B cell (primary cell): ENCODE data around the gene NOTCH4. TPM values are rescaled to one million over a fixed set of nuclear protein-coding genes. Genes with fewer than 3 reads are reported as not detected.
"Not testable (repeated sequence)": the region's sequence is repeated elsewhere in the genome, so short reads cannot be mapped to it uniquely, and the experiment has no call there.

Experiments
- ATAC-seq: fragments of 200-7000 bp; cut with Tn5 transposase; one replicate; pipeline ENCODE4 v1.10.0; 2021; ENCODE audit warnings: low read depth, mild to moderate bottlenecking, moderate number of reproducible peaks, moderate library complexity
- CTCF ChIA-PET: fragments of 350-600 bp; sonication (Branson Sonifier 250); formaldehyde crosslinking; loops from one replicate; lab custom pipeline; 2021; ENCODE audit warnings: antibody characterized with exemption, inconsistent platforms; lab: Charles Lee
- POLR2A ChIA-PET: fragments of 350-600 bp; sonication (Branson Sonifier 250); formaldehyde crosslinking; loops from one replicate; lab custom pipeline; 2021; ENCODE audit warnings: antibody characterized with exemption; lab: Charles Lee
- DNase-seq: peaks from one replicate; pipeline ENCODE4 v3.0.0; 2013
- H2AFZ ChIP-seq: 2 replicates; pipeline ENCODE4 v1.6.1; 2012; ENCODE audit warnings: mild to moderate bottlenecking, low read depth, low read length; ENCODE audit not compliant: insufficient read depth, poor library complexity, severe bottlenecking
- H3K27ac ChIP-seq, 2 donors: 1 replicate in 1 of 2; 2 replicates in 1 of 2; pipeline ENCODE4 v1.5.1; 2012 to 2013; ENCODE audit warnings: low read length in 2 of 2, mild to moderate bottlenecking in 2 of 2, moderate library complexity in 1 of 2
- H3K27me3 ChIP-seq, 4 experiments: fragments of 200-600 bp in 1 of 4; sonication (generic) in 1 of 4; replicated peaks in 1 of 4; 1 replicate in 2 of 4; 2 replicates in 2 of 4; pipeline versions ENCODE4 v1.6.1 to v1.7.0; 2013 to 2016; ENCODE audit warnings: low read length in 3 of 4, mild to moderate bottlenecking in 2 of 4, mixed read lengths in 1 of 4, moderate library complexity in 1 of 4; ENCODE audit not compliant: insufficient read depth in 4 of 4, control insufficient read depth in 3 of 4; ENCODE audit errors: control extremely low read depth in 1 of 4
- H3K36me3 ChIP-seq, 2 experiments: replicated peaks in 1 of 2; 1 replicate in 1 of 2; 2 replicates in 1 of 2; pipeline versions ENCODE4 v1.6.1 to v1.7.1; 2013; ENCODE audit warnings: low read length in 1 of 2; ENCODE audit not compliant: insufficient read depth in 2 of 2, control insufficient read depth in 1 of 2; ENCODE audit errors: control extremely low read depth in 1 of 2, extremely low read depth in 1 of 2
- H3K4me1 ChIP-seq, 2 donors: fragments of 200-600 bp in 1 of 2; sonication (generic) in 1 of 2; 1 replicate in 1 of 2; 2 replicates in 1 of 2; pipeline versions ENCODE4 v1.5.1 to v1.6.1; 2013 to 2017; ENCODE audit warnings: low read length in 2 of 2; ENCODE audit not compliant: control insufficient read depth in 2 of 2, insufficient read depth in 2 of 2
- H3K4me2 ChIP-seq: replicated peaks from 2 replicates; pipeline ENCODE3; 2012; ENCODE audit warnings: mild to moderate bottlenecking, low read depth, low read length; ENCODE audit not compliant: poor library complexity, severe bottlenecking
- H3K4me3 ChIP-seq, 5 experiments: fragments of 200-600 bp in 1 of 5; sonication (generic) in 1 of 5; 1 replicate in 3 of 5; 2 replicates in 2 of 5; pipeline versions ENCODE4 v1.5.1 to v1.7.0; 2011 to 2016; ENCODE audit warnings: low read length in 4 of 5, mild to moderate bottlenecking in 4 of 5, low read depth in 2 of 5, control low read depth in 1 of 5, moderate library complexity in 1 of 5; ENCODE audit not compliant: insufficient read depth in 1 of 5; ENCODE audit errors: control extremely low read depth in 1 of 5, extremely low read depth in 1 of 5
- H3K79me2 ChIP-seq: fragments of 200-600 bp; sonication (generic); one replicate; pipeline ENCODE4 v1.6.0; 2016; ENCODE audit warnings: low read length; ENCODE audit not compliant: control insufficient read depth, insufficient read depth
- H3K9ac ChIP-seq: fragments of 200-600 bp; sonication (generic); 2 replicates; pipeline ENCODE4 v1.6.1; 2017; ENCODE audit warnings: mild to moderate bottlenecking, low read length, moderate library complexity
- H3K9me3 ChIP-seq, 3 donors: one replicate each; pipeline versions ENCODE4 v1.6.1 to v1.7.1; 2013; ENCODE audit warnings: low read length in 2 of 3; ENCODE audit not compliant: control insufficient read depth in 2 of 3, insufficient read depth in 1 of 3; ENCODE audit errors: control extremely low read depth in 1 of 3
- H4K20me1 ChIP-seq: 2 replicates; pipeline ENCODE4 v1.6.0; 2012; ENCODE audit warnings: mild to moderate bottlenecking, low read length; ENCODE audit not compliant: insufficient read depth, control insufficient read depth, poor library complexity, severe bottlenecking
- H3K27ac Mint-ChIP-seq: one replicate; pipeline ENCODE4 v1.8.0; 2021; ENCODE audit warnings: mixed read lengths
- H3K27me3 Mint-ChIP-seq: one replicate; pipeline ENCODE4 v1.8.0; 2021; ENCODE audit warnings: mixed read lengths
- H3K4me1 Mint-ChIP-seq: one replicate; pipeline ENCODE4 v1.8.0; 2021; ENCODE audit warnings: mixed read lengths
- H3K4me3 Mint-ChIP-seq: one replicate; pipeline ENCODE4 v1.8.0; 2021; ENCODE audit warnings: mixed read lengths
- H3K9me3 Mint-ChIP-seq: one replicate; pipeline ENCODE4 v1.8.0; 2022; ENCODE audit warnings: mixed read lengths; ENCODE audit not compliant: insufficient read depth
- EZH2 ChIP-seq: IDR thresholded peaks from 2 replicates; pipeline ENCODE4 v1.6.1; 2012; ENCODE audit warnings: borderline replicate concordance, low read depth, mild to moderate bottlenecking, moderate library complexity, low read length; ENCODE audit not compliant: insufficient read depth, poor library complexity, severe bottlenecking
- WGBS: methylation state at CpG from one replicate; pipeline ENCODE4 v1.1.5; 2013; ENCODE audit warnings: missing lambda C conversion rate; ENCODE audit not compliant: insufficient coverage; 5-methylcytosine and 5-hydroxymethylcytosine counted together
- intact Hi-C: fragments of 100-400 bp; cut with micrococcal nuclease; formaldehyde crosslinking; loops from one replicate; pipeline ENCODE4 v1.10.0; 2022
- polyA plus RNA-seq: library from polyadenylated mRNA; depleted of rRNA; stranded (reverse); fragments of >200 nt; gene quantifications from 2 replicates; pipeline ENCODE4 v1.2.3, GENCODE V29; 2012
- total RNA-seq, 2 donors: library from RNA; stranded (reverse); fragments of 120-200 nt in 1 of 2; gene quantifications; 1 replicate in 1 of 2; 2 replicates in 1 of 2; pipeline versions ENCODE4 v1.2.3 to v1.2.4, GENCODE V29; 2013 to 2022
- TF ChIP-seq, protein P1 (sequence below): fragments of 200-600 bp; IDR thresholded peaks from one replicate; pipeline ENCODE4 v1.8.0; 2022; ENCODE audit warnings: antibody characterized with exemption, mild to moderate bottlenecking

NOTCH4 gene
- total and polyA plus RNA-seq, 2 donors (not counting 1 experiment from before 2014, with no cell fraction given) = 6.3 to 10.3 TPM

DNA sequence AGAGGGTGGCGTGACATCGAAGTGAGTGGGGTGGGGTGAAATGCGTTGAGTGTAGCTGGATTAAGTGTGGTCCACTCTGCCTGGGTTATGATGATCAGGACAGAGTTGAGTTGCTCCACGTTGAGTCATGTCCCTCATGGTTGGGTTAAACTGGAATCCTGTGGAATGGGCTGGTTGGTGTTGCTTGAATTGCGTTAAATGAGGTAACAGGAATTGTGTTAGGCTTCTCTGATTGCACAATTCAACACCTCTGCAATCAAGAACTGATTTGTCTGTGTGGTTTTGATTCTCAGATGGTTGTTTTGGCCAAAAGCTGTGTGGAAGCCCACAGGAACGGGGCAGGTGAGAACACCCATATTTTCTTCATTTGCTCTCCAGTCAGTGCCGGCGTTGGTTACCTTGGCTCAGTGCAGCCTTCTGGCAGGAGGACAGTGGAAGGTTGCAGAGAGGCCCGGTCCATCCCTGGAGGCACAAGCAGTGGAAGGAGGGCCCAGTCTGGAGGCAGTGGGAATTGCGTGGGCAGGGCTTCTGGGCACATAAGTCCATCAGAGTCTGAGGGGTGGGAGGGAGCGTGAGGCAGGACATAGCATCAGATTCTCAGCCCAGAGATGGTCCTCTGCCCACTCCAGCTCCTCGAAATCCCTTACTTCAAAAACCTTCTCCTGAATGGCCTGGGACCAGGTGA is 11.6 kb downstream of the NOTCH4 start:
- Histone ChIP-seq H4K20me1 (no peaks in the 10 kb centered on the region), H3K4me2 (no peak overlapping the region), H3K27me3 (no peaks in the 10 kb centered on the region), H3K4me1 (peaks cover 0 to 6% of the 10 kb centered on the region in 2 donors), H3K9ac (no peak overlapping the region), H2AFZ (no peak overlapping the region), H3K4me3 (no peak overlapping the region), H3K79me2 (no peaks in the 10 kb centered on the region), H3K9me3 (no peaks in the 10 kb centered on the region), H3K36me3 (no peaks in the 10 kb centered on the region), H3K27ac (no peak overlapping the region)
- peaks cover 16% of the 10 kb centered on the region for H3K4me1 Mint-ChIP-seq
- TF ChIP-seq, protein P1, sequence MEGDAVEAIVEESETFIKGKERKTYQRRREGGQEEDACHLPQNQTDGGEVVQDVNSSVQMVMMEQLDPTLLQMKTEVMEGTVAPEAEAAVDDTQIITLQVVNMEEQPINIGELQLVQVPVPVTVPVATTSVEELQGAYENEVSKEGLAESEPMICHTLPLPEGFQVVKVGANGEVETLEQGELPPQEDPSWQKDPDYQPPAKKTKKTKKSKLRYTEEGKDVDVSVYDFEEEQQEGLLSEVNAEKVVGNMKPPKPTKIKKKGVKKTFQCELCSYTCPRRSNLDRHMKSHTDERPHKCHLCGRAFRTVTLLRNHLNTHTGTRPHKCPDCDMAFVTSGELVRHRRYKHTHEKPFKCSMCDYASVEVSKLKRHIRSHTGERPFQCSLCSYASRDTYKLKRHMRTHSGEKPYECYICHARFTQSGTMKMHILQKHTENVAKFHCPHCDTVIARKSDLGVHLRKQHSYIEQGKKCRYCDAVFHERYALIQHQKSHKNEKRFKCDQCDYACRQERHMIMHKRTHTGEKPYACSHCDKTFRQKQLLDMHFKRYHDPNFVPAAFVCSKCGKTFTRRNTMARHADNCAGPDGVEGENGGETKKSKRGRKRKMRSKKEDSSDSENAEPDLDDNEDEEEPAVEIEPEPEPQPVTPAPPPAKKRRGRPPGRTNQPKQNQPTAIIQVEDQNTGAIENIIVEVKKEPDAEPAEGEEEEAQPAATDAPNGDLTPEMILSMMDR = no peak
- TF ChIP-seq EZH2 = no peak
- H3K27me3 Mint-ChIP-seq = no peaks in the 10 kb centered on the region
- H3K27ac Mint-ChIP-seq = no peak overlapping the region
- intact Hi-C loops = no loop called here
- ChIA-PET POLR2A (no interaction called here), CTCF (interaction anchor here (1.0 kb wide), 1 partner anchor 15 kb away, joined by 3 read pairs; no protein-coding TSS in a partner anchor)
- H3K4me3 Mint-ChIP-seq = no peak overlapping the region
- ATAC-seq (no peak), DNase-seq (no peak)
- no peaks in the 10 kb centered on the region for H3K9me3 Mint-ChIP-seq
- WGBS = 95% methylated on average over 8 of the region's 12 CpGs

DNA sequence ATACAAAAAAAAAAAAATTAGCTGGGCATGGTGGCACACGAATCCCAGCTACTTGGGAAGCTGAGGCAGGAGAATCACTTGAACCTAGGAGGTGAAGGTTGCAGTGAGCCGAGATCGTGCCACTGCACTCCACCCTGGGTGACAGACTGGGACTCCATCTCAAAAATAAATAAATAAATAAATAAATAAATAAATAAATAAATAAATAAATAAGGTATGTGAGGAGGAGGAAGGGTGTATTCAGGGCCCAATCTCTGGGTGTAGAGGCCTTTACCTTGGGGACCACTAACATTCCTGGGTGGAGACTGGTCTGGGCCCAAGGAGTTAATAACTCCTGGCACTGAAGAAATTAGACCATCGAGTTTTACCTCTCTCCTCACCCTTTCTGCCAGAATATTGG is 12.4 kb downstream of the NOTCH4 start:
- POLR2A ChIA-PET, H3K9me3 ChIP-seq, H3K9me3 Mint-ChIP-seq, H3K4me3 ChIP-seq, intact Hi-C loops, H3K9ac ChIP-seq, H3K4me2 ChIP-seq, H3K4me1 ChIP-seq, H3K4me3 Mint-ChIP-seq, H3K27me3 ChIP-seq, H3K36me3 ChIP-seq, ATAC-seq, H2AFZ ChIP-seq, H3K79me2 ChIP-seq, H3K27ac Mint-ChIP-seq, H3K27ac ChIP-seq, H4K20me1 ChIP-seq, H3K27me3 Mint-ChIP-seq, DNase-seq: not testable (repeated sequence)
- CTCF ChIA-PET = interaction anchor here (1.0 kb wide), 1 partner anchor 14 kb away, joined by 3 read pairs; no protein-coding TSS in a partner anchor
- no CpG with 5 or more reads among the region's 4 CpGs for WGBS
- H3K4me1 Mint-ChIP-seq = peaks cover 16% of the 10 kb centered on the region
